ENCODE data around the gene SLC16A10.

The SLC16A10 gene

GRCh38 chr6:111070105-111071005 is 16.9 kb upstream of the SLC16A10 start:
- no peak overlapping the region for H3K4me3 ChIP-seq (ENCODE audit: low read length)
- TF ChIP-seq CTCF (IDR thresholded peaks at IDR 0.05; ENCODE audit: insufficient read depth, low read depth, low read length, missing control alignments), result no peak
- no peak for DNase-seq (ENCODE audit: low read depth)

DNA sequence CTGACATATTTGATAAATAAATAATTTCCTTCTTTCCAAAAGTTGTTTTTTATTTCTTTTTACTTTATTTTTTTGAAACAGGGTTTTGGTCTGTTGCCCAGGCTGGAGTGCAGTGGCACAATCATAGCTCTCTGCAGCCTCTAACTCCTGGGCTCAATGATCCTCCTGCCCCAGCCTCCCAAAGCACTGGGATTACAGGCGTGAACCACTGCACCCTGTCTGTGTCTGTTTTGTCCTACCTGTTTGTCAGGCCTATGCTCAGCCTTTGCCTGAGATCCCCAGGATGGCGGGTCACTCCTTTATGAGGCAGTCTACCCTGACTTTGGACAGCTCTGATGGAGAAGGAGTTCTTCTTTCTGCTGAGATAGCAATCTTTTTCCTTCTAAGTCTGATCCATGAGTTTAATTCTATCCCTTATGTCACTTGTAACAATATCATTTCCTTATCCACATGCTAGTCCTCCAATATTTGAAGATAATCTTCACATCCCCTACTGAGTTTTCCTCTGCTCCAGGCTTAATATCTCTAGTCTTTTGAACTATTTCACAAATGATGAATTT is 14.4 kb upstream of the SLC16A10 start:
- TF ChIP-seq CTCF (IDR thresholded peaks at IDR 0.05; ENCODE audit: insufficient read depth, low read depth, low read length, missing control alignments), result no peak
- H3K4me3 ChIP-seq (ENCODE audit: low read length), result no peak overlapping the region

GRCh38 chr6:111074311-111074710 is 13.0 kb upstream of the SLC16A10 start:
- no peak overlapping the region for H3K4me3 ChIP-seq (ENCODE audit: low read length)
- no peak for DNase-seq (ENCODE audit: low read depth)
- no peak for TF ChIP-seq CTCF (IDR thresholded peaks at IDR 0.05; ENCODE audit: insufficient read depth, low read depth, low read length, missing control alignments)

More for the DNA sequence above, 14.4 kb upstream of the SLC16A10 start:
- no peak for DNase-seq (ENCODE audit: low read depth)

DNA sequence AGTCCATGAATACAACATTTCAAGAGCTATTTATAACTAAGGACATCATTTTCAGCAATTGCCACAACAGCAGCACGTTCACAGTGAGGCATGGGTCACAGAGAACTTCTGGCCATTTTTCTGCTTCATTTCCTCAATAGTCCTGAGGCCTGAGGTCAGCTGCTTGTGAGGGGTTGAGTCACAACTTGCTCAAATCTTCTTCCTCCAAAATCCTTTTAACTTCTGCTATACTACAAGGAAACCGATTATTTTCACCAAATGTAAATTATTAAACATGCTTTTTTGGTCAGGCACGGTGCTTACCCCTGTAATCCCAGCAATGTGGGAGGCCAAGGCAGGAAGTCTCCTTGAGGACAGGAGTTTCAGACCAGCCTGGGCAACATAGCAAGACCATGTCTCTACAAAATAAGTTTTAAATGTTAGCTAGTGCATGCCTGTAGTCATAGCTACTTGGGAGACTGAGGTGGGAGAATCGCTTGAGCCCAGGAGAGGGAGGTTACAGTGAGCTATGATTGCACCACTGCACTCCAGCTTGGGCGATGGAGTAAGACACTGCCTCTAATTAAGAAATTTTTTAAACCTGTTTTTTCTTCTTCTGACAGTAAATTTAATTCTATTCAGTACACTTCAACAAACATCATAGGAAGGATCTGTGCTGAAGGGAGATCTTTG is 11.1 kb upstream of the SLC16A10 start:
- peak; percentile 10 for DNase-seq (ENCODE audit: low read depth)
- TF ChIP-seq CTCF (IDR thresholded peaks at IDR 0.05; ENCODE audit: insufficient read depth, low read depth, low read length, missing control alignments), result no peak
- H3K4me3 ChIP-seq (ENCODE audit: low read length), result no peak overlapping the region

- DNase-seq (ENCODE audit: low read depth), result peak; percentile 28
- H3K4me3 ChIP-seq (ENCODE audit: low read length), result no peak overlapping the region
- no peak for TF ChIP-seq CTCF (IDR thresholded peaks at IDR 0.05; ENCODE audit: insufficient read depth, low read depth, low read length, missing control alignments)
Measured at GRCh38 chr6:111080698-111081097, 6.6 kb upstream of the SLC16A10 start.

GRCh38 chr6:111086685-111087084 is 618 bp upstream of the SLC16A10 start:
- peak overlapping the region; percentile 40 for H3K4me3 ChIP-seq (ENCODE audit: low read length)
- no peak for TF ChIP-seq CTCF (IDR thresholded peaks at IDR 0.05; ENCODE audit: insufficient read depth, low read depth, low read length, missing control alignments)
- DNase-seq (ENCODE audit: low read depth), result no peak
